MV-4-11 (cell line): Measurements from ENCODE around the gene OR2T11.
"Not testable (repeated sequence)": the region's sequence is repeated elsewhere in the genome, so short reads cannot be mapped to it uniquely, and the experiment has no call there.

Source experiments
- DNase-seq: peaks from one replicate; lab custom pipeline; 2025; lab: John Stamatoyannopoulos, UW

Gene OR2T11

GRCh38 chr1:248618878-248619277 lies 16.0 kb downstream of the OR2T11 start:
- peak; percentile 67 for DNase-seq

- no peak for DNase-seq
Measured at GRCh38 chr1:248618119-248618518, 16.8 kb downstream of the OR2T11 start.

- no peak for DNase-seq
Measured at GRCh38 chr1:248613742-248614141, 21.1 kb downstream of the OR2T11 start.

- no peak for DNase-seq
Measured at GRCh38 chr1:248611883-248612414, 22.9 kb downstream of the OR2T11 start.

GRCh38 chr1:248610301-248610700 lies 24.6 kb downstream of the OR2T11 start:
- no peak for DNase-seq

GRCh38 chr1:248599396-248599795 lies 35.5 kb downstream of the OR2T11 start:
- DNase-seq, result no peak

- DNase-seq, result no peak
Measured at GRCh38 chr1:248597589-248597988, 37.3 kb downstream of the OR2T11 start, which contains the start of gene OR2T10. Gene OR2T10, minus strand, starts transcription at chr1:248597700. Its CDS starts 3,932 bp downstream, at chr1:248593768.

- DNase-seq, result peak; percentile 85
Measured at GRCh38 chr1:248596615-248597014, 38.3 kb downstream of the OR2T11 start.

- DNase-seq, result no peak
Measured at GRCh38 chr1:248593226-248593625, 41.7 kb downstream of the OR2T11 start.

- DNase-seq, result no peak
Measured at GRCh38 chr1:248592655-248593054, 42.2 kb downstream of the OR2T11 start.

- DNase-seq, result no peak
Measured at GRCh38 chr1:248590055-248590454, 44.8 kb downstream of the OR2T11 start.

GRCh38 chr1:248589334-248589733 lies 45.6 kb downstream of the OR2T11 start:
- DNase-seq, result no peak

- no peak for DNase-seq
Measured at GRCh38 chr1:248585266-248585665, 49.6 kb downstream of the OR2T11 start.

GRCh38 chr1:248576260-248576980 lies 58.5 kb downstream of the OR2T11 start:
- peak; percentile 48 for DNase-seq

GRCh38 chr1:248574657-248575056 lies 60.2 kb downstream of the OR2T11 start, which contains the start of gene OR2T34:
Gene OR2T34, minus strand, starts transcription at chr1:248574757. Its CDS starts 0 bp downstream, at chr1:248574757.
- not testable (repeated sequence) for DNase-seq

- DNase-seq, result not testable (repeated sequence)
Measured at GRCh38 chr1:248573856-248574255, 61.0 kb downstream of the OR2T11 start.
